K562 (cell line): ENCODE results near the gene SACM1L.

Experiments used
- E2F5 ChIP-seq: sonication (generic); formaldehyde crosslinking; IDR thresholded peaks from 2 replicates; pipeline ENCODE4 v1.8.0; 2022; ENCODE audit warnings: mild to moderate bottlenecking, missing genetic modification reagents
- ESRRA ChIP-seq: fragments of 450-650 bp; IDR thresholded peaks from 2 replicates; pipeline ENCODE4 v1.6.1; 2014; ENCODE audit warnings: low read depth, mild to moderate bottlenecking, moderate library complexity, borderline replicate concordance
- RBM22 ChIP-seq: fragments of 200-400 bp; formaldehyde crosslinking; IDR thresholded peaks from 2 replicates; pipeline ENCODE4 v1.6.1; 2018; ENCODE audit warnings: low read length, low read depth; ENCODE audit not compliant: poor library complexity, severe bottlenecking
- RCOR1 ChIP-seq, 2 experiments: IDR thresholded peaks; 2 replicates each; pipeline ENCODE4 v1.6.1; 2012; ENCODE audit warnings: low read depth in 2 of 2, low read length in 2 of 2, borderline replicate concordance in 1 of 2, improper control_type of control experiment in 1 of 2
- RFX1 ChIP-seq: fragments of 450-650 bp; IDR thresholded peaks from 2 replicates; pipeline ENCODE4 v1.6.1; 2016; ENCODE audit warnings: mild to moderate bottlenecking, moderate library complexity
- SIN3A ChIP-seq, 2 experiments: fragments of 150-350 bp in 1 of 2; IDR thresholded peaks; 2 replicates each; pipeline ENCODE4 v1.6.1; 2011 to 2016; ENCODE audit warnings: borderline replicate concordance in 2 of 2, low read depth in 2 of 2, low read length in 2 of 2, mild to moderate bottlenecking in 2 of 2, moderate library complexity in 2 of 2; ENCODE audit not compliant: control insufficient read depth in 1 of 2
- SIX5 ChIP-seq, 2 experiments: IDR thresholded peaks; 2 replicates each; pipeline ENCODE4 v1.6.1; 2011; ENCODE audit warnings: low read length in 2 of 2, borderline replicate concordance in 1 of 2, low read depth in 1 of 2, mild to moderate bottlenecking in 1 of 2, moderate library complexity in 1 of 2; ENCODE audit not compliant: insufficient read depth in 1 of 2
- TBL1XR1 ChIP-seq, 2 experiments: IDR thresholded peaks; 2 replicates each; pipeline ENCODE4 v1.6.1; 2012; ENCODE audit warnings: improper control_type of control experiment in 2 of 2, low read length in 2 of 2, mild to moderate bottlenecking in 1 of 2
- XRCC3 ChIP-seq: fragments of 450-650 bp; IDR thresholded peaks from 2 replicates; pipeline ENCODE4 v1.6.1; 2017; ENCODE audit warnings: mild to moderate bottlenecking, moderate library complexity
- ZNF134 ChIP-seq: fragments of 250-450 bp; sonication (Bioruptor Pico); conservative IDR thresholded peaks from 2 replicates; pipeline ENCODE4 v1.4.0; 2020
- TF ChIP-seq, protein P1 (sequence below), 3 experiments: IDR thresholded peaks in 2 of 3; conservative IDR thresholded peaks in 1 of 3; 2 replicates each; pipeline ENCODE4 v1.5.1; 2011 to 2012; ENCODE audit warnings: low read length in 3 of 3, mild to moderate bottlenecking in 3 of 3, control low read depth in 2 of 3, improper control_type of control experiment in 1 of 3, inconsistent platforms in 1 of 3, low read depth in 1 of 3, mixed read lengths in 1 of 3, moderate library complexity in 1 of 3; ENCODE audit not compliant: insufficient read depth in 2 of 3
- TF ChIP-seq, protein P2 (sequence below), 2 experiments: fragments of 250-450 bp in 1 of 2; fragments of 450-650 bp in 1 of 2; sonication (Bioruptor Pico) in 1 of 2; IDR thresholded peaks; 2 replicates each; pipeline versions ENCODE4 v1.6.1 to v1.8.0; 2016 to 2021; ENCODE audit warnings: mild to moderate bottlenecking in 2 of 2, moderate library complexity in 2 of 2, missing compliant biosample characterization in 1 of 2, missing genetic modification characterization in 1 of 2
- TF ChIP-seq, protein P3 (sequence below): sonication (generic); formaldehyde crosslinking; IDR thresholded peaks from 2 replicates; pipeline ENCODE4 v1.8.1; 2023; ENCODE audit warnings: mild to moderate bottlenecking, missing genetic modification reagents, moderate library complexity

DNA sequence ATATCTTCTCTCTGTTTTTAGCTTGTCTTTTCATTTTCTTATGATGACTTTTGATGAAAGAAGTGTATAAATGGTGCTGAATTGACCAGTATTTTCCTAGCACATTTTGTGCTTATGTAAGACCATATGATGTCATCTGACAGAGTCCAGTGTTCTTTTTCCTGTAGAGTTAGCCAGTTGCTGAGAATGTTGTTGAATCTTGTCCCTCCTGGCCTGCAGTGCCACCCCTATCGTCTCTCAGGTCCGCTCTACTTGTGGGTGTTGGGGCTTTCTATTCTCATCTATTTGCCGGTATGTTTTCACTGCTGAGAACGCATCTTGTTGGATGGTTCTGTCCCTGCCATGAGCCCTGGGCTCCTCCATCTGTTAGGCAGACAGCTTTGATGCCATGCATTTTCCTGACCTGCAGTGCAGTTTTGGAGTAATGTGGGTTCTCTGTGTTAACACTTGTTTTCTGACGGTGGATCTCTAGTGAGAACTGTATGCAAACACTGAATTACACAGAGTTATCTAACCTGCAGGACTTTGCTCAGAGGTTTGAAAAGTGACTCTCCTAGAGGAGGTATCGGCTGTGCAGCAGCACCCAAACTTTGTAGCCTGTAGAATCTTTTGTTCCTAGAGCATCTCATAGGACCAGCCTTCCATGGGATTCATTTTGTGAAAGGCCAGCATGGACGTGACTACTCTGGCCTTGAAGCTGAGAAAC is 62.5 kb downstream of the SACM1L start:
- no peak for TF ChIP-seq E2F5 (CRISPR knock-in tag)
- no peak for TF ChIP-seq XRCC3
- TF ChIP-seq SIN3A (IDR thresholded peaks at IDR 0.05; ENCODE audit: borderline replicate concordance in 2 of 2, control insufficient read depth in 1 of 2, low read depth in 2 of 2, low read length in 2 of 2): no peak
- TF ChIP-seq SIX5 (IDR thresholded peaks at IDR 0.05; ENCODE audit: borderline replicate concordance in 1 of 2, insufficient read depth in 1 of 2, low read depth in 1 of 2, low read length in 2 of 2): no peak
- no peak for TF ChIP-seq ESRRA
- no peak for TF ChIP-seq ZNF134 (CRISPR knock-in tag)
- TF ChIP-seq RFX1: no peak
- no peak for TF ChIP-seq RCOR1 (IDR thresholded peaks at IDR 0.05; ENCODE audit: borderline replicate concordance in 1 of 2, low read depth in 2 of 2, low read length in 2 of 2)
- TF ChIP-seq, protein P1, sequence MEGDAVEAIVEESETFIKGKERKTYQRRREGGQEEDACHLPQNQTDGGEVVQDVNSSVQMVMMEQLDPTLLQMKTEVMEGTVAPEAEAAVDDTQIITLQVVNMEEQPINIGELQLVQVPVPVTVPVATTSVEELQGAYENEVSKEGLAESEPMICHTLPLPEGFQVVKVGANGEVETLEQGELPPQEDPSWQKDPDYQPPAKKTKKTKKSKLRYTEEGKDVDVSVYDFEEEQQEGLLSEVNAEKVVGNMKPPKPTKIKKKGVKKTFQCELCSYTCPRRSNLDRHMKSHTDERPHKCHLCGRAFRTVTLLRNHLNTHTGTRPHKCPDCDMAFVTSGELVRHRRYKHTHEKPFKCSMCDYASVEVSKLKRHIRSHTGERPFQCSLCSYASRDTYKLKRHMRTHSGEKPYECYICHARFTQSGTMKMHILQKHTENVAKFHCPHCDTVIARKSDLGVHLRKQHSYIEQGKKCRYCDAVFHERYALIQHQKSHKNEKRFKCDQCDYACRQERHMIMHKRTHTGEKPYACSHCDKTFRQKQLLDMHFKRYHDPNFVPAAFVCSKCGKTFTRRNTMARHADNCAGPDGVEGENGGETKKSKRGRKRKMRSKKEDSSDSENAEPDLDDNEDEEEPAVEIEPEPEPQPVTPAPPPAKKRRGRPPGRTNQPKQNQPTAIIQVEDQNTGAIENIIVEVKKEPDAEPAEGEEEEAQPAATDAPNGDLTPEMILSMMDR (IDR thresholded peaks at IDR 0.05 in 2 of 3, conservative IDR thresholded peaks at IDR 0.05 in 1 of 3; ENCODE audit: insufficient read depth in 2 of 3, low read depth in 1 of 3, low read length in 3 of 3): no peak
- TF ChIP-seq, protein P2, sequence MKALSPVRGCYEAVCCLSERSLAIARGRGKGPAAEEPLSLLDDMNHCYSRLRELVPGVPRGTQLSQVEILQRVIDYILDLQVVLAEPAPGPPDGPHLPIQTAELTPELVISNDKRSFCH (CRISPR knock-in tag; IDR thresholded peaks at IDR 0.05): no peak
- TF ChIP-seq, protein P2 (tag; IDR thresholded peaks at IDR 0.05): no peak
- TF ChIP-seq, protein P3, sequence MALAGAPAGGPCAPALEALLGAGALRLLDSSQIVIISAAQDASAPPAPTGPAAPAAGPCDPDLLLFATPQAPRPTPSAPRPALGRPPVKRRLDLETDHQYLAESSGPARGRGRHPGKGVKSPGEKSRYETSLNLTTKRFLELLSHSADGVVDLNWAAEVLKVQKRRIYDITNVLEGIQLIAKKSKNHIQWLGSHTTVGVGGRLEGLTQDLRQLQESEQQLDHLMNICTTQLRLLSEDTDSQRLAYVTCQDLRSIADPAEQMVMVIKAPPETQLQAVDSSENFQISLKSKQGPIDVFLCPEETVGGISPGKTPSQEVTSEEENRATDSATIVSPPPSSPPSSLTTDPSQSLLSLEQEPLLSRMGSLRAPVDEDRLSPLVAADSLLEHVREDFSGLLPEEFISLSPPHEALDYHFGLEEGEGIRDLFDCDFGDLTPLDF (CRISPR knock-in tag): no peak
- TF ChIP-seq RBM22: no peak
- no peak for TF ChIP-seq TBL1XR1 (IDR thresholded peaks at IDR 0.05; ENCODE audit: low read length in 2 of 2)
